ENCODE measurements around the gene MED23.

Gene MED23

DNA sequence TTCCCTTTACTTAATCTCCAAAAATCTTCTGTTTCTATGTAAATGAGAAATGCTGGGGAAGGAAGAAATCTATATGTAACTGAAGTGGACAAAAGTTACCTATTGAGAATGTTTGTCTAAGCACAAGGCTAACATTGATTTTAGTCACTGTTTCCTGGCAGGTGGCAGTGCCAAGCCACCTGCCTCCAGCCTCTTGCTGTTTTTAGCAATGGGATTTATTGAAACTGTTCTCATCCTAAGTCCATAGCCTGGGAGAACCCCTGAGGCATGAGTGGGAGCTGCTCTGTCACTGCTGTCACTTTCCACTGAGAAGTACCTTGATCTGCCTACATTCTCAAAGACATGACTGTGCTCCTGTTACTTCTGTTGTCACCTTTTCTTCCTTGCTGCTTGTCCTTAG, 23.7 kb upstream of the MED23 start:
- Histone ChIP-seq H2AFZ (ENCODE audit: low read depth, low read length) (no peak overlapping the region), H3K4me3 (ENCODE audit: low read length) (no peak overlapping the region)

DNA sequence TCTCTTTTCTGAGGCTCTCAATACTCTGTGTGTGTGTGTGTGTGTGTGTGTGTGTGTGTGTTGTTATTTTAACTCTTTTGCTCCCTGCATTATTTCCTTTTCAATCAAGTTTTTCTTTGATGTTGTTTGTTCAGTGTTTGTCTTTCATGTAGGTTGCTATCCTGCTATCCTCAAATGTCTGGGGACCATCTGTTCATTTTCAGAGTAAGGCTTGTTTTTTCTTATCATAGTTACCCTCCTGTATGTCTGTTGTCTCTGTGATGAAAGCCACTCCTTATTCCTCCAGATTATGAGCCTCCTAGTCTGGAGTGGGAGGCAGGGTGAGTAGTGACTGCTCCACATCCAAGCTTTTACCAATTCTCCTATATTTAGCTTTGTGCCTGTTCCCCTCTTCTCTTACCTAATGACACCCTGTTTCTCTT, 18.2 kb upstream of the MED23 start:
- Histone ChIP-seq H3K4me3 (ENCODE audit: low read length) (no peak overlapping the region), H3K4me1 (ENCODE audit: insufficient read depth, low read length) (no peaks in the 10 kb centered on the region), H2AFZ (ENCODE audit: low read depth, low read length) (no peak overlapping the region), H3K36me3 (ENCODE audit: insufficient read depth, low read length) (no peaks in the 10 kb centered on the region), H3K27me3 (ENCODE audit: insufficient read depth, low read length) (no peaks in the 10 kb centered on the region), H3K9me3 (ENCODE audit: low read length) (no peaks in the 10 kb centered on the region)

More for the DNA sequence above, 23.7 kb upstream of the MED23 start:
- no peaks in the 10 kb centered on the region for H3K36me3 ChIP-seq (ENCODE audit: insufficient read depth, low read length)
- no peaks in the 10 kb centered on the region for H3K4me1 ChIP-seq (ENCODE audit: insufficient read depth, low read length)
- H3K27me3 ChIP-seq (ENCODE audit: insufficient read depth, low read length) = no peaks in the 10 kb centered on the region
- H3K9me3 ChIP-seq (ENCODE audit: low read length) = no peaks in the 10 kb centered on the region

DNA sequence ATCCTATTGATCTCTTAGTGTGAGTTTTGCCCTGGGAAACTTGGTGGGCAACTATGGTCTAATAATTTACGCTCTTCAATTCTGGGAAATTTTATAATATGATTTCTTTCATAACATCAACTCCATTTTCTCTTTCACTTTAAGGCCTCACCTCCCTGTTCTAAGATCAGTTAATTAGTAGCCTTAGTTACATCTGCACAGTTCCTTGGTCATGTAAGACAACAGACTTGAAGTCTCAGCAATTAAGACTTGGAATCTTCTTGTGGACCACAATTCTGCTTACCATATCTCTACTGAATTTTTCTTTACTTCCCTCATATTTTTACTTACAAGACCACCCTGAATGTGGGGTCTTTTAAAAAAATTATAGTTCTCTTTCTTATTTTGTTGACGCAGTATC, 17.8 kb upstream of the MED23 start:
- no peaks in the 10 kb centered on the region for H3K36me3 ChIP-seq (ENCODE audit: insufficient read depth, low read length)
- H3K4me1 ChIP-seq (ENCODE audit: insufficient read depth, low read length) = no peaks in the 10 kb centered on the region
- no peaks in the 10 kb centered on the region for H3K27me3 ChIP-seq (ENCODE audit: insufficient read depth, low read length)
- H3K9me3 ChIP-seq (ENCODE audit: low read length) = no peaks in the 10 kb centered on the region
- H3K4me3 ChIP-seq (ENCODE audit: low read length) = no peak overlapping the region
- H2AFZ ChIP-seq (ENCODE audit: low read depth, low read length) = no peak overlapping the region

DNA sequence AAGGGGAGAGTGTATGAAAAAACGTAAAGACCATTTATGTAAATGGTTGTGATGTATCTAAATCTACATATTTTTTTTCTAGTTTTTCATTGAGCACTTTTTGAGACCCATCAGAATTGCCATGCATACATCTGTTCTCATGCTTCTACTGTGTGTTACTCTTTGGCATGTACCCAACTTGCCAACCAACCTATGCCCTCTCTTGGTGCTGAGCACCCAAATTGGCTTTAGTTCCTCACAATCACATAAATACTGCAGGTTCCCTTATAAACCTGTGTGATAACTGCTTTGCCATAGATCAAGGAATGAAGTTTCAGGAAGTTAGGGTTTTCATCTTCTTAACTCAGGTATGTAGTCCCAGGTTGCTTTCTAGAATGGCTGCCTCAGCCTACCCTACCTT, 16.9 kb upstream of the MED23 start:
- Histone ChIP-seq H3K36me3 (ENCODE audit: insufficient read depth, low read length) (no peaks in the 10 kb centered on the region), H3K27me3 (ENCODE audit: insufficient read depth, low read length) (no peaks in the 10 kb centered on the region), H3K4me3 (ENCODE audit: low read length) (no peak overlapping the region), H3K9me3 (ENCODE audit: low read length) (no peaks in the 10 kb centered on the region), H3K4me1 (ENCODE audit: insufficient read depth, low read length) (no peaks in the 10 kb centered on the region), H2AFZ (ENCODE audit: low read depth, low read length) (no peak overlapping the region)

DNA sequence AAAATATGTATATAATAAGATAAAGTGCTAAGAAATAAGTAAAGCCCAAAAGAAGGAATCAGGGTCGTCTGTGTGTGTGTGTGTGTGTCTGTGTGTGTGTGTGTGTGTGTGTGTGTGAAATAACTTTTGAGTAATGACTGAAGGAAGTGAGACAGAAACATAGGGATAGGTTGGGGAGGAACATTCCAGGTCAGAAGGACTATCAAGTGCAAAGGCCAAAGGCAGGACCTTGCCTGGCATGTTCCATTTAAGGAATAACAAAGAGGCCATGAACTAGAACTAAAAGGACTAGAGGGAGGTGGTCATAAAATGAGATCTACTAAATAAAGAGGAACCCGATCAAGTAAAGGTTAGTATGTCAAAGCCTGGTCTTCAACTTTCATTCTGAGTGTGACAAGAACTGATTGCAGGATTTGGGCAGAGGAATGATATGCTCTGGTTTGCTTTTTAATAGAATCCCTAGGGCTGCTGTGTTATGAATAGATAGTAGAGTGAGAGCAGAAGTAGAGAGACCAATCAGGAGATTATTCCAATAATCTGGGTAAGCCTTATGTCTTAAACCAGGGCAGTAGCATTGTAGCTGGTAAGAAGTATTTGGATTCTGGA, 15.9 kb upstream of the MED23 start:
- Histone ChIP-seq H2AFZ (ENCODE audit: low read depth, low read length) (no peak overlapping the region), H3K4me1 (ENCODE audit: insufficient read depth, low read length) (no peaks in the 10 kb centered on the region), H3K9me3 (ENCODE audit: low read length) (no peaks in the 10 kb centered on the region), H3K4me3 (ENCODE audit: low read length) (no peak overlapping the region), H3K27me3 (ENCODE audit: insufficient read depth, low read length) (no peaks in the 10 kb centered on the region), H3K36me3 (ENCODE audit: insufficient read depth, low read length) (no peaks in the 10 kb centered on the region)

DNA sequence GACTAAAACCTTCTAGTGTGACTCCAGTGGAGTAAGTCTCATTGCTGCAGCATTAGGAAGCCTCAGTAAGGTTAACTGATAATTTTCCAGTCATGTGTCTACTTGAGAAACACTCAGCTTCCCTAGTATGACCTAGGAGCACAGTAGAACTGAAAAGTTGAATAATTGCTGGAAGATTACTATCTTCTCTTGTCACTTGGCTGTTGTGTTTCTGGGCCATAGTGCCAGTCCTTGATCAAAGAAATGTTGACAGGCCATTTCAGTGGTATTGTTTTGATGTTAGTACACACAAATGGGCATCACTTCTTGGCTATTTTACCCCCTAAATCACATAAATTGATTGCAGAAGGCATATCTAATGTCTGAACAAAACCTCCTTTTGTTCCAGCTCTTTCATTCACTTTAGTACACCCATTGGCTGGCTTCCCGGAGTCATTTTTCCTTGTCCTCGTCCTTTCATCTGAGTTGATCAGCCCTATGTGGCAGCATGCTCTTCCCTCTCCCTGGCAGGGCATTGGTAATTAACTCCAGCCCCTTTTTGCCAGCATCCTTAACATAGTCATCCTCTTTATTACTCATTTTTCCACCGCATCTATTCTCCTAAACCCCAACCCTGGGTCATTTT, 15.1 kb upstream of the MED23 start:
- Histone ChIP-seq H3K4me3 (ENCODE audit: low read length) (no peak overlapping the region), H2AFZ (ENCODE audit: low read depth, low read length) (no peak overlapping the region), H3K9me3 (ENCODE audit: low read length) (no peaks in the 10 kb centered on the region), H3K36me3 (ENCODE audit: insufficient read depth, low read length) (no peaks in the 10 kb centered on the region), H3K4me1 (ENCODE audit: insufficient read depth, low read length) (no peaks in the 10 kb centered on the region), H3K27me3 (ENCODE audit: insufficient read depth, low read length) (no peaks in the 10 kb centered on the region)

DNA sequence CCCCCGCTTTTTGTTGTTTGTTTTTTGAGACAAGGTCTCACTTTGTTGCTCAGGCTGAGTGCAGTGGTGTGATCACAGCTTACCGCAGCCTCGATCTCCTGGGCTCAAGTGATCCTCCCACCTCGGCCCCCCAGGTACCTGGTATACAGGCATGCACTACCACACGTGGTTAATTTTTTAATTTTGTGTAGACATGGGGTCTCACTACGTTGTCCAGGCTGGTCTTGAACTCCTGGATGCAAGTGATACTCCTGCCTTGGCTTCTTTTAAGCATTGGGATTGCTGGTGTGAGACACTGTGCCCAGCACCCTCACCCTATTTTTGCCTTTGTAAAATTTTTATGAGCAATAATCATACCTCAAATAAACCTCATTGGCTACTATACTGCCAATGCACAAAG, 14.5 kb upstream of the MED23 start:
- Histone ChIP-seq H3K36me3 (ENCODE audit: insufficient read depth, low read length) (no peaks in the 10 kb centered on the region), H3K9me3 (ENCODE audit: low read length) (no peaks in the 10 kb centered on the region), H3K27me3 (ENCODE audit: insufficient read depth, low read length) (no peaks in the 10 kb centered on the region), H2AFZ (ENCODE audit: low read depth, low read length) (no peak overlapping the region), H3K4me1 (ENCODE audit: insufficient read depth, low read length) (no peaks in the 10 kb centered on the region), H3K4me3 (ENCODE audit: low read length) (no peak overlapping the region)

DNA sequence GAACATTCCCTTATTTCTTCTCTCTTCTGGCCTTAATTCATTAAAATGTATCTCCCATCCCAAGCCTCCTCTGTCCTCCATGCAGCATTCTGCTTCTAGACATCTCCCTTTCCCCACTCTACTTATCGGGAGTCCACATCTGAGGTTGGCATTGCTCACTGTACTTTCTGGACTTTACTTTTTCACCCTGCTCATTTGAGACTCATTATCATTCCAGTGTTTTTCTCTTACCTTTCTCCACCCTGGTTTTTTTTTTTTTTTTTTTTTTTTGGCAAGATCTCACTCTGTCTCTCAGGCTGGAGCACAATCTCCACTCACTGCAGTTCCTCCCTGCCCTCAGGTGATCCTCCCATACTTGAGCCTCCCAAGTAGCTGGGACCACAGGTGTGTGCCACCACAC, 13.5 kb upstream of the MED23 start:
- Histone ChIP-seq H3K4me1 (ENCODE audit: insufficient read depth, low read length) (no peaks in the 10 kb centered on the region), H3K36me3 (ENCODE audit: insufficient read depth, low read length) (no peaks in the 10 kb centered on the region), H3K4me3 (ENCODE audit: low read length) (no peak overlapping the region), H2AFZ (ENCODE audit: low read depth, low read length) (no peak overlapping the region), H3K27me3 (ENCODE audit: insufficient read depth, low read length) (no peaks in the 10 kb centered on the region), H3K9me3 (ENCODE audit: low read length) (no peaks in the 10 kb centered on the region)

DNA sequence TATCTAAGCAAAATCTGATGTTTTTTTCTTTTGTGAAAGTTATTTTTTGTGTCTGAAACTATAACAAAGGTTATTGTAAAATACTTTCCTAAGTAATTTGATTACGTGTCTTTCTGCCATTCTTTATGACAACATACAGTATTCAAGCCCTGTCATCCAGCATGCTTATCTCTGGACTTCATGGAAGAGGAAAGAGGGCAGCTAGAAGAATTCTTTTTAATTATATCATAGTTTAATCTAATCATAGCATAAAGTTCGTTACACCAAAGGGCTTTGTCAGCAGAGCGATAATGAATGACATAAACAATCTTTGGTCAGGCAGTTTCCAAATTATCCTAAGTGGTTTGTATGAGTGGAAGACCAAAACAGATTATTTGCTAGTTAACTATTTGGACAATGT, 12.5 kb upstream of the MED23 start:
- Histone ChIP-seq H3K27me3 (ENCODE audit: insufficient read depth, low read length) (no peaks in the 10 kb centered on the region), H3K36me3 (ENCODE audit: insufficient read depth, low read length) (no peaks in the 10 kb centered on the region), H3K4me3 (ENCODE audit: low read length) (no peak overlapping the region), H2AFZ (ENCODE audit: low read depth, low read length) (no peak overlapping the region), H3K4me1 (ENCODE audit: insufficient read depth, low read length) (no peaks in the 10 kb centered on the region), H3K9me3 (ENCODE audit: low read length) (no peaks in the 10 kb centered on the region)

DNA sequence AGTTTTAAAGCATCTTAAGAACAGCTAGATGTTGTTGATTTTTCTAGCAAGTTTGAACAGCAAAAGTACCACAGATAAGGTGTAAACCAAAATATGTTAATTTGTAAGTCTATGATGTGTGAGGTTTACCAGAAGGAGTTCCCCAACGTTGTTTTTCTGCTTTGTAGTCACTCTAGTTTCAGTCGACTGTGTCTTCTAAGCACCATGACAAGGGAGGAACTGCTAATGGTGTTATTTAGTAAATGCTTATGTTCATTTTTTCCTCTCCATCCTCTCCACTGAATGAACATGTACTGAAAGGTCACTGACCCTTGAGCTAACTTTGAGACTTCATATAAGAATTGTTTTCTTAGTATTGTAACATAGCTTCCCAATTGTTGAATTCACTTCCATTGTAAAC, 12.1 kb upstream of the MED23 start:
- Histone ChIP-seq H3K9me3 (ENCODE audit: low read length) (no peaks in the 10 kb centered on the region), H3K36me3 (ENCODE audit: insufficient read depth, low read length) (no peaks in the 10 kb centered on the region), H3K4me3 (ENCODE audit: low read length) (no peak overlapping the region), H2AFZ (ENCODE audit: low read depth, low read length) (no peak overlapping the region), H3K27me3 (ENCODE audit: insufficient read depth, low read length) (no peaks in the 10 kb centered on the region), H3K4me1 (ENCODE audit: insufficient read depth, low read length) (no peaks in the 10 kb centered on the region)

DNA sequence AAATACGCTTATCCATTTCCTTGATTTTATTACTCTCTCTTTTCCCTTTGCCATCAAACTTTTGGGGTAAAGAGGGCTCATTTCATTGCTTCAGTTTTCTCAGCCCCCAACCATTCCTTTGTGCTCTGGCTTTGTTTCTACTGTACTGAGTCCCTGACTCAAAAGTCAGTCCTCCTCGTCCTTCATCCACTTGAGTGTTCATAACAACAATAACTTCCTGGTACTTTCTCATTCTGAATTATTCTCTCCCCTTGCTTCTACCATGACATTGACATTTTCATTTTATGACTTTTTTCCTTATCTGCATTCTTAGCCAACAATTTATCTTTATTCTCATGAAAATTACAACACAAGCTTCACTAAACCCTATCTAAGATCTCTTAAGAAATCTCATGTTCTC, 10.0 kb upstream of the MED23 start:
- Histone ChIP-seq H2AFZ (ENCODE audit: low read depth, low read length) (no peak overlapping the region), H3K4me3 (ENCODE audit: low read length) (no peak overlapping the region), H3K4me1 (ENCODE audit: insufficient read depth, low read length) (no peaks in the 10 kb centered on the region), H3K9me3 (ENCODE audit: low read length) (no peaks in the 10 kb centered on the region), H3K27me3 (ENCODE audit: insufficient read depth, low read length) (no peaks in the 10 kb centered on the region), H3K36me3 (ENCODE audit: insufficient read depth, low read length) (no peaks in the 10 kb centered on the region)

DNA sequence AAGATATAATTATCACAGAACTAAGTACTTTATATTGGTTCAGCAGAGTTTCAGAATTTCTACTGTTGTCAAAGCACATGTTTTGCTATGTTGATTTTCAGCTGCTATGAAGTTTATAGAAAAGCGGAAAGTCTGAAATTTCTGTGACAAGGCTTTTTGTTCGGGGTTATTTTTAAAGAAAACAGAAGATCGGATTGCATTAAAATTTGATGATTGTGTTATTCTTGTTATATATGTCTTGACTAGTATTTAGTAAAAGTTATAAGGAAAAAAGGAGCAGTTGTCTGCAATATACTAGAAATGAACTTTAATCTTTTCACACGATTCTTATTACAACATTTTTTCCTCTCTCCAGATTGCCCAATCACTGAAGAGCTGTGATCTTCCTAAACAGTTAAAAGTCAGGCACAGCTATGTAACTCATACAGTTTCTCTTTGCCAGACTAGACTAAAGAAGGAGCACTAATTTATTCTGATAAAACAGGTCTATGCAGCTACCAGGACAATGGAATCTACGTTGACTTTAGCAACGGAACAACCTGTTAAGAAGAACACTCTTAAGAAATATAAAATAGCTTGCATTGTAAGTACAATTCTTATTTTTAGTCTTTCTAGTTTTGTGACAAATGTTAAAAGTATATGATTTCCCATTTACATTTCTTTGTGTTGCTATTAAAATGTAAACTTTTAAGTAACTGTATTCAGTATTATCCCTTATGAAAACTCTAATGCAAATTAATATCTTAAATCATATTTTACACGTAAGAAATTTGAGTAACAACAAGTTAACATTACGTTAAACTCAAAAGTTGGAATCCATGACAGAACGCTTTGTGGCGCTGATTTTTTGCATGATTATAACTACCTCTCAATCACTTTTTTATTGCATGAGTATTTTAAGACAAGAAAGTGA, 9.1 kb upstream of the MED23 start, which contains the start of gene ENPP3:
Gene ENPP3, plus strand, starts transcription at position 423 of the 913 bp plus-strand sequence. Its CDS starts 83 bp downstream, at position 506.
- H3K4me3 ChIP-seq (ENCODE audit: low read length) = no peak within 1 kb of the TSS
- H3K4me1 ChIP-seq (ENCODE audit: insufficient read depth, low read length) = no peaks in the 10 kb centered on the region
- H3K27me3 ChIP-seq (ENCODE audit: insufficient read depth, low read length) = no peaks in the 10 kb centered on the region
- no peak within 1 kb of the TSS for H2AFZ ChIP-seq (ENCODE audit: low read depth, low read length)
- H3K36me3 ChIP-seq (ENCODE audit: insufficient read depth, low read length) = no peaks in the 10 kb centered on the region
- no peaks in the 10 kb centered on the region for H3K9me3 ChIP-seq (ENCODE audit: low read length)

All from neuron (in vitro differentiated cells).